ENCODE results near the gene ZNF385A.

ZNF385A gene

DNA sequence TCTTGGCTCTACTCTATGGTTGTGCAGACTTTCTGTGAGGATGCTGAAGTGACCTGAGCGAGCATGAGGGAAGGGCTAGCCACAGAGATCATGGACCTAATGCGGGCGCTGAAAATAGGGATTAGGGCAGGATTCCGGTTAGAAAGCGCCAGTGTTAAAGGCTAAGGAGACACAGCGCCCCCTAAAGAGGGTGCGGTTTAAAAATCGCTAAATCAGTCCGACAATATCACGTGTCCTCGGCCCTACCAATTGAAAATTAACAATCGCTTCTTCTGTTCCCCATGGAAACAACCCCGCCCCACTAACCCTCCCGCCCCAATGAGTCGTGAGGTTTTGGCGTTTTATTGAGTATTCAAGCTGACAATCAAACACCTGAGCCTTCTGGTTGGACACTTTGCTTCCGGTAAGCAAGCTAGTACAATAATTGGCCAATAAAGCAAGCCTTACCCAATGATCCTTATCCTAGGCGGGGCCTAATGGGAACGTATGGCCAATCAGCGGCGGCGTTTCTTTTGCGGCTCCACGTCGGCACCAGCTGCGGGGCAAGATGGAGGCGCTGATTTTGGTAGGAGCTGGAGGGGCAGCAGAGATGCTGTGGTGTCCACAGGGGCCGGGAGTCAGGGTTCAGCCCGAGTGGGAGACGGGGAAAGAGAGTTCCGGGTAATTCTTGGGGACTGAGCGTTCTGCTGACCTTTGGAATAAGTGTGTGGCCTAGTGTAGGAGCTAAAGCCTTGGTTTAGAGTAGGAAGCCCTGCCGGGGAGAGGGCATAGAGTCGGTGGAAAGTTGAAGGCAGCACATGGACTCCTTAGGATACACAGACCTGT lies 59.7 kb downstream of the ZNF385A start, which contains the start of gene COPZ1:
COPZ1 (plus strand) TSS at position 515 of the 825 bp plus-strand sequence; CDS start at position 548, 33 bp downstream.
- DNase-seq (ENCODE audit: low read depth): peak; percentile 97

DNA sequence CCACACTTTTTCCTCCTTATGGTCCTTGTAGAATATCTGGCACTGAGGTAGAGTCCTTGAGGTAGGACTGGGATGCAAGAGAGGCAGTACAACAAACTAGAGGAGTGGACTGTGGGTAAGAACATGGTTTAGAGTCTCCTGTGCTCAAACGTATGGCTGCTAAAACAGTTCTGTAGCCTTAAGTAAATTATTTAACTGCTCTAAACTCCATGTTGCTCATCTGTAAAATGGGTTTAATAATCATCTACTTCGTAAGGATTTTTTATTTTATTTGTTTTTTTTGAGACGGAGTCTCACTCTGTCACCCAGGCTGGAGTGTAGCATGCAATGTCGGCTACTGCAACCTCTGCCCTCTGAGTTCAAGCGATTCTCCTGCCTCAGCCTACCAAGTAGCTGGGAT lies 63.2 kb downstream of the ZNF385A start:
- DNase-seq (ENCODE audit: low read depth): no peak
